Keratinocyte (primary cell): ENCODE measurements around the gene PCID2.

Source experiments
- CTCF ChIP-seq, 3 experiments: IDR thresholded peaks in 1 of 3; conservative IDR thresholded peaks in 1 of 3; optimal IDR thresholded peaks in 1 of 3; 2 replicates in 2 of 3; 3 replicates in 1 of 3; pipeline versions ENCODE3 to v1.5.1; 2011; ENCODE audit warnings: low read length in 3 of 3, mild to moderate bottlenecking in 3 of 3, moderate library complexity in 2 of 3, control low read depth in 1 of 3, inconsistent platforms in 1 of 3; ENCODE audit not compliant: insufficient read depth in 2 of 3; ENCODE audit errors: extremely low read depth in 1 of 3
- EZH2 ChIP-seq: IDR thresholded peaks from one replicate; pipeline ENCODE4 v1.6.1; 2012; ENCODE audit warnings: inconsistent platforms, mild to moderate bottlenecking, low read length, moderate library complexity

GRCh38 chr13:113145911-113146598 lies 62.4 kb downstream of the PCID2 start:
- TF ChIP-seq CTCF (optimal IDR thresholded peaks at IDR 0.05 in 1 of 3, IDR thresholded peaks at IDR 0.05 in 1 of 3, conservative IDR thresholded peaks at IDR 0.05 in 1 of 3; ENCODE audit: extremely low read depth in 1 of 3, insufficient read depth in 2 of 3, low read length in 3 of 3) (no peak), EZH2 (no peak)
